Activated naive CD4-positive, alpha-beta T cell treated with Interleukin-2 at 50 U/mL for 16 hours (primary cell): ENCODE data around the gene CEBPG.

Source experiments
- DNase-seq: peaks from one replicate; pipeline ENCODE4 v3.0.0-alpha.2; 2020

Gene CEBPG

DNA sequence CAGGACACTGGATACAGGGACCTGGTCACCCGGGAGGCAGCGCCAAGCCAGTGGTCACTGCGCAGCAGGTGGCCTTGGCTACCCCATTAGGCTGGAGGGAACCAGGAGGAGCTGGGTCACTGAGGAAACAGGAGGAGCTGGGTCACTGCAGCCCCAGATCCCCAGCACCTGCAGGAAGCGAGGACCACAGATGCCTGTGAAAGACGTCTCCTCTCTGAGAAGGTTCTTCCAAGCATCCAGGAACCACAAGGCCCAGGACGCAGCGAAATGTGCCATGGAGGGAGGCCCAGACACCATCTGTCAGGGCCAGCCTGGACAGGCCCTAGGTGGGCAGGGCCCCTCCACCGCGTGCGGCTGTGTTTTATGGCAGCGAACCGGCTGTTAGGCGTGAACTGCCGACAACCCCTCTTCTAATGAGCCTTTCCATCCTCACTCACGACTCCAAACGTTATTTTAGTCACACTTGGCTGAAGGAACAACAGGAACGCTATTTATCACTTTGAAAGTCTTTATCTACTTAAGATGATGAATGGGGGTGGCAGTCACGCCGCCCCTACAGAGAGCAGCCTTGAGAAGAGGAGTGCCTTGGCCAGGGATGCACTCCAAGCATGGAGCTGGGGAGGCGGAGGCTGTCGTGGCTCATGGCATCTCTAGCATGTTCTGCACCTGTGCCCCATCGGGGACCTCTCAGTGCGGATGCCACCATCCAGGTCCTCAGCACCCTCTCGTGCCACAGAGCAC, 53.3 kb downstream of the CEBPG start:
- no peak for DNase-seq

- no peak for DNase-seq
Measured at GRCh38 chr19:33427801-33428626, 54.5 kb downstream of the CEBPG start.

DNA sequence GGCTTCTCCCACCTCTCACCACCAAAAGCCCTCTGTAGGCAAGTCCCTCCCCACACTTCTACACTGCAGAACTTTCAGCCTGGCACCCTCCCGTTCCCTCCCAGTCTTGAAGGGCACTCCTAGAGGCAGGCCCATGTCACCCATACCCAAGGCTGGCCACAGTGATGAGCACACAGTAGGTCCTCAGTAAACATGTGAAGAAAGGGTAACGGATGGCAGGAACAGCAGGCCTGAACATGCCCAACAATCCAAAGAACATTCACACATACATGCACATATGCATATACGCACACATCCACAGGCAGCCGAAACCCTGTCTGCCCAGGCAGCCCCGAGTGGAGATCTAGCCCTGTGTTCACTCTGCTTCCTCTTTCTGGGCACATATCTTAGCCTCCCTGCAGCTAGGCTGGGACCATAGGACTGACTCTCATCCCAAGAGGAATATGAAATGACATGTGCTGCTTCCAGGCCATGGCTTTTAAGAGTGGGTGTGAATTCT, 55.2 kb downstream of the CEBPG start:
- no peak for DNase-seq

DNA sequence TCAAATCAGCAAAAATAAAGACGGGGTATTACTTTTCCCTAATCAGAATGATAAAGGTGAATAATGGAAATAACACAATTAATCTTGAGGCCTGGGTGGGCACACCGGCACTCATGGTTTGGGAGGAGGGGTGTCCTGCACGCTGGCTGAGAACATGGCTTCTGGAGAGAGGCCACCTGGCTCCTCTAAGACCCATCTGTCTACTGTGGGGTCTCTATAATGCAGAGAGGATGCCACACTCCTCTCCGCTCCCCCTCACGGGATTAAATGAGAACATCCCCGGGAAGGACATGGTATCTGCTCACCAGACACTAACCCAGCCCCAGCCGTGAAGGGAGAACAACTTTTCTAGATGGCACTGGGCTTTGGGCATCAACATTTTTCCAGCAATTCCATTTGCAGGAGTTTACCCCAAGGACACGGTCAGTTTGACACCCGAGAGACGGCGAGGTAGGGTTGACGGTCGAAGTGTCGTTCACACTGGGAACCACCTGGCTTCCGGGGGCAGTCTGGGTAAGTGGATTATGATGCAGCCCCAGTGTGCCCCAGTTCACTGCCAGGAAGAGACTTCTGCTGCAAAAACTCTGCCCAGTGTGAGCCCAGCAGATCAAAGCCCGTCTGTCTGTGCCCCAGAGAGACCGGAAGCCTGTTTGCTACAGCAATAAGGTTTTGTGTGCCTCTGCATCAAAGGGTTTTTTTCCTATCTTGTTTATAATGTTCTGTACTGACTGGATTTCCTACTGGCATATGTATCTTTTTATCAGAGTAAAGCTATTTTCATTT, 56.6 kb downstream of the CEBPG start:
- DNase-seq, result no peak

- peak; percentile 67 for DNase-seq
Measured at GRCh38 chr19:33430674-33431277, 57.3 kb downstream of the CEBPG start.

- no peak for DNase-seq
Measured at GRCh38 chr19:33432015-33432414, 58.5 kb downstream of the CEBPG start.
